ENCODE measurements around the gene AADAT. TPM values are rescaled to one million over a fixed set of nuclear protein-coding genes. Genes with fewer than 3 reads are reported as not detected.

AADAT gene
- total and polyA plus RNA-seq, 11 donors: 0.53 to 3.3 (median 1.5) TPM

DNA sequence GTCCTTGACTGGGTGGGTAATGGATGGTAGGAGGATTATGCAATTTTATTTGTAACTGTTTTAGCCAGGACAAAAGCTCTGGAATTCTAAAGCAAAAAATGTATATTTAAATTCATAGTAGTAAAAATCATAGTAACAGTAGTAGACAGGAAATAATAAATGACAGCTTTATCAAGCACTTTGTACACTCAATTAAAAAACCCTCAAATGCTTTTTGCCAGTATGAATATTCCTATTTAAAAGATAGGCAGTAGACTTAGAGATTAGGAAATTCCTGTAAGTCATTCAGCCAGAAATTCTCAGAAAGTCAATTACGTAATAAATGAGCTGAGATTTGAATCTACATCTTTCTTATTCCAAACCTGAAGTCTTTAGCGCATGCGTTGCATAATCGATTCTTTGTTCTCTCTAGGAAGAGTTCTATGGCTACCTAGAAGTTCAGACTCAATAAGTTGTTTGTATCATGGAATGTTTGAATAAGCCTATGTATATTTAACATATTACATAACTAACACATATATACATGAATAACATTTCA is 2.5 kb downstream of the AADAT start:
- DNase-seq (no peak), ATAC-seq (no peak)
- WGBS, 4 donors: 67 to 71% (median 69%) methylated on average over 4 of the region's 4 CpGs
- Histone ChIP-seq H3K27ac (no peak overlapping the region), H3K27me3 (peaks cover 0 to 19% (median 0%) of the 10 kb centered on the region in 9 donors), H3K9me3 (no peaks in the 10 kb centered on the region), H3K36me3 (peaks cover 0 to 42% (median 7%) of the 10 kb centered on the region in 9 donors), H3K4me3 (no peak overlapping the region), H3K4me1 (peaks cover 0 to 14% (median 3%) of the 10 kb centered on the region in 12 donors)
- intact Hi-C loops (cut with DNase I): no loop called here
- TF ChIP-seq, protein P1, sequence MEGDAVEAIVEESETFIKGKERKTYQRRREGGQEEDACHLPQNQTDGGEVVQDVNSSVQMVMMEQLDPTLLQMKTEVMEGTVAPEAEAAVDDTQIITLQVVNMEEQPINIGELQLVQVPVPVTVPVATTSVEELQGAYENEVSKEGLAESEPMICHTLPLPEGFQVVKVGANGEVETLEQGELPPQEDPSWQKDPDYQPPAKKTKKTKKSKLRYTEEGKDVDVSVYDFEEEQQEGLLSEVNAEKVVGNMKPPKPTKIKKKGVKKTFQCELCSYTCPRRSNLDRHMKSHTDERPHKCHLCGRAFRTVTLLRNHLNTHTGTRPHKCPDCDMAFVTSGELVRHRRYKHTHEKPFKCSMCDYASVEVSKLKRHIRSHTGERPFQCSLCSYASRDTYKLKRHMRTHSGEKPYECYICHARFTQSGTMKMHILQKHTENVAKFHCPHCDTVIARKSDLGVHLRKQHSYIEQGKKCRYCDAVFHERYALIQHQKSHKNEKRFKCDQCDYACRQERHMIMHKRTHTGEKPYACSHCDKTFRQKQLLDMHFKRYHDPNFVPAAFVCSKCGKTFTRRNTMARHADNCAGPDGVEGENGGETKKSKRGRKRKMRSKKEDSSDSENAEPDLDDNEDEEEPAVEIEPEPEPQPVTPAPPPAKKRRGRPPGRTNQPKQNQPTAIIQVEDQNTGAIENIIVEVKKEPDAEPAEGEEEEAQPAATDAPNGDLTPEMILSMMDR (IDR thresholded peaks at IDR 0.05): no peak
- TF ChIP-seq POLR2A (IDR thresholded peaks at IDR 0.05): no peak

DNA sequence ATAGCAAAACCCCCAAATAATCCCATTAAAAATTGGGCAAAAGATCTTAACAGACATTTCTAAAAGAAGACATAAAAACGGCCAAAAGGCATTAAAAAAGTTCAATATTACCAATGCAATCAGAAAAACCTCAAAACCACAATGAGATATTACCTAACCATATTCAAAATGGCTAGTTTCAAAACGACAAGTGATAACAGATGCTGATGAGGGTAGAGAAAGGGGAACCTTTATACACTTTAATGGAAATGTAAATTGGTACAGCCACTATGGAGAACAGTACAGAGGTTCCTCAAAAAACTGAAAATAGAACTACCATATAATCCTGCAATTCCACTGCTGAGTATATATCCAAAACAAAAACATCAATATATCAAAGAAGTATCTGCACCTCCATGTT is 6.2 kb downstream of the AADAT start:
- Histone ChIP-seq H3K9me3 (peaks cover 0 to 3% (median 0%) of the 10 kb centered on the region in 12 donors), H3K36me3 (peaks cover 0 to 52% (median 7%) of the 10 kb centered on the region in 9 donors), H3K4me3 (no peak overlapping the region), H3K27me3 (no peaks in the 10 kb centered on the region), H3K4me1 (peaks cover 0 to under 1% (median 0%) of the 10 kb centered on the region in 12 donors), H3K27ac (no peak overlapping the region)
- DNase-seq (no peak), ATAC-seq (no peak)
- WGBS, 4 donors: 79 to 83% (median 82%) methylated on average over 2 of the region's 2 CpGs
- TF ChIP-seq POLR2A (IDR thresholded peaks at IDR 0.05): no peak
- TF ChIP-seq, protein P1 (IDR thresholded peaks at IDR 0.05): no peak
- intact Hi-C loops (cut with DNase I): no loop called here

DNA sequence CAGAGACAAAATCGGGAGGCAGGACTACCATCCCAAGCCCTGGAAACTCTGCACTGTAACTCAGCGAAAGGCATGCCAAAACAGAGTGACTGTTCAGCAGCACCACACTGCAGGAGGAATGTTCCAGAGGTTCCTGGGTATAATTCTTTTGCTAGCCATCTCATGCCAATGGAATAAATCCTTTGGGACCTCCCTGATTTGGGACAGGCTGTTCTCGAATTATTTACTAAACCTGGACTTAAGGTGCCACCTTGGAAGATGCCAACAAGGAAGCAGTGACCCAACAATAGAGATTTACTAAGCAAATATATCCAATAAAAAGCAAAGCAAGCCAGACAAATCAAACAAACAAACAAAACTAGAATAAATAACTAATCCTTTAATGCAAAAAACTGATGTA is 9.3 kb downstream of the AADAT start:
- no peak for TF ChIP-seq POLR2A (IDR thresholded peaks at IDR 0.05)
- TF ChIP-seq, protein P1 (IDR thresholded peaks at IDR 0.05): no peak
- no peak overlapping the region for H3K4me3 ChIP-seq
- peaks cover 0 to 3% (median 0%) of the 10 kb centered on the region in 12 donors for H3K9me3 ChIP-seq
- no peak overlapping the region for H3K27ac ChIP-seq
- no peaks in the 10 kb centered on the region for H3K4me1 ChIP-seq
- ATAC-seq (no peak), DNase-seq (no peak)
- H3K27me3 ChIP-seq: no peaks in the 10 kb centered on the region
- WGBS, 4 donors: 77 to 94% (median 87%) methylated on average over 2 to 3 of the region's 3 CpGs
- intact Hi-C loops (cut with DNase I): no loop called here
- peaks cover 0 to 52% (median 8%) of the 10 kb centered on the region in 9 donors for H3K36me3 ChIP-seq

DNA sequence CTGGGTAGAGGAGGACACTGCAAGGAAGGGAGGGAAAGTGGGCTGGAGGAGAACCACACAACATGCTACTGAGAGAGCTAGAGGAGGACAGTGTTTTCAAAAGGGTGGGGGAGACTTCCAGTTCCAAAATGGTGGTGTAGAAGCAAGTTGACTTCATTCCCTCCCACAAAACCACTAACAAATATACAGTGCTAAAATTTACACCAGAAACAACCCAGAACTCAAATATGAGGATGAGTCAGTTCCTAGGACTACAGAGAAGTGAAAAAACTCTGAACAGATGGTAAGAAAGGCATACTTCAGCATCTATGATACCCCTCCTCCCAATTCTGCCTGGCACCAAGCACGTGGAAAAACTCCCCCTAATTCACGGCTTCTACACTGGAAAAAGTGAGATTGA is 9.8 kb downstream of the AADAT start:
- DNase-seq (no peak), ATAC-seq (no peak)
- 87 to 91% (median 88%) methylated on average over 2 of the region's 2 CpGs for WGBS, 4 donors
- peaks cover 0 to 50% (median 8%) of the 10 kb centered on the region in 9 donors for H3K36me3 ChIP-seq
- H3K4me3 ChIP-seq: no peak overlapping the region
- H3K27me3 ChIP-seq: no peaks in the 10 kb centered on the region
- no peaks in the 10 kb centered on the region for H3K4me1 ChIP-seq
- H3K9me3 ChIP-seq: peaks cover 0 to 3% (median 0%) of the 10 kb centered on the region in 12 donors
- H3K27ac ChIP-seq: no peak overlapping the region
- intact Hi-C loops (cut with DNase I): no loop called here
- TF ChIP-seq, protein P1 (IDR thresholded peaks at IDR 0.05): no peak
- TF ChIP-seq POLR2A (IDR thresholded peaks at IDR 0.05): no peak
